GM21528 (cell line): ENCODE results near the gene TPRN.

ENCODE experiments used
- ATAC-seq: cut with Tn5 transposase; IDR thresholded peaks from one replicate; pipeline ENCODE4 v1.9.1; 2021; ENCODE audit warnings: mild to moderate bottlenecking, moderate library complexity; ENCODE audit not compliant: unreplicated experiment, low FRiP score

Gene TPRN

DNA sequence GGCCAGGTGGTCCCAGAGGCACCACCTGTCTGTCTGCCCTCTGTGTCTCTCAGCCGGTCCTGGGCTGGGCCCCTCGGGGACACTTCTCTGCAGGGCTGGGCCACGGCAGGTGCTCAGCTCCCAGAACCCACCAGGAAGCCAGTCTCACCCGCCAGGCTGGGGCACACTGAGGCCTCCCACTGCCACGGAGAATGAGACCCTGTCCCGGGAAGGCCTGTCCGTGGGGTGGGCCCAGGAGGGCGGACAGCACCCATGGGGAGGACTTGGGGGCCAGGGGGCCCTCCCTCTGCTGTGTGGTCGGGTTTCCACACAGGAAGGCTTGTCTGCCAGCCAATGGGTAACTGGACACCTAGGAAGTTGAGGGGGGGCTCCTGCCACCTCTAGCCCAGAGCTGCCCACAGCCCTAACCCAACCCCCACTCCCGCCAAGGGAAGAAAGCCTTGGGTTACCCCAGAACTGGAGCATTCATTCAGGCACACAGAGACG is 36.4 kb upstream of the TPRN start:
- ATAC-seq, result no peak

DNA sequence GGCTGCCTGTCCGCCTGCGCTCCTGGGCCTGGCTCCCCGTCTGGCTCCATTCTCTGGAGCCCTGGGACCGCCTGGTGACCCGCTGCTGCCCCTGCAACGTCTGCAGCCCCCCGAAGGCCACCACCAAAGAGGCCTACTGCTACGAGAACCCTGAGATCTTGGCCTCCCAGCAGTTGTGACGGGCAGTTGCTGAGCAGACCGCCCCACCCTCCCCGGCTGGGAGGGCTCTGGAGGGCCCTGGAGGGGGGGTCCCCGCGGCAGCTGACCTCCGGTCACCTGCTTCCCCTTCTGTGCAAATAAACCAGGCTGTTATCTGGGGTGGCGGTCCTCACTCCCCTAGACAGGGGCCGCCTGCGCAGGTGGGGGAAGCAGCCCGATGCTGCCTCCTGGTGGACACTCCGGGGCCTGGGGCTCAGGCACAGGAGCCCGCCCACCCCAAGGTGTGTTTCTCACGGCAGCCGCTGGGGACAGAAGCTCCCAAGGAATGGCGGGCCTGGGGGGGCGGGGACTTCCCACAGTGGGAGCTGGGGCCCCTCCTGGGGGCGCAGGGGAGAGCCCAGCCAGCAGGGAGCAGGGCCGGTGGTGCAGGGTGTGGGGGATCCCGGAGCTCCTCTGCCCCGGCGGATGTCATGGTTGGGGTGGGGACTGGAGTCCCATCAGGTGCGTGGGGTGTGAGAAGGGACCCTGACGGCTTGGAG is 35.8 kb upstream of the TPRN start:
- ATAC-seq, result no peak

DNA sequence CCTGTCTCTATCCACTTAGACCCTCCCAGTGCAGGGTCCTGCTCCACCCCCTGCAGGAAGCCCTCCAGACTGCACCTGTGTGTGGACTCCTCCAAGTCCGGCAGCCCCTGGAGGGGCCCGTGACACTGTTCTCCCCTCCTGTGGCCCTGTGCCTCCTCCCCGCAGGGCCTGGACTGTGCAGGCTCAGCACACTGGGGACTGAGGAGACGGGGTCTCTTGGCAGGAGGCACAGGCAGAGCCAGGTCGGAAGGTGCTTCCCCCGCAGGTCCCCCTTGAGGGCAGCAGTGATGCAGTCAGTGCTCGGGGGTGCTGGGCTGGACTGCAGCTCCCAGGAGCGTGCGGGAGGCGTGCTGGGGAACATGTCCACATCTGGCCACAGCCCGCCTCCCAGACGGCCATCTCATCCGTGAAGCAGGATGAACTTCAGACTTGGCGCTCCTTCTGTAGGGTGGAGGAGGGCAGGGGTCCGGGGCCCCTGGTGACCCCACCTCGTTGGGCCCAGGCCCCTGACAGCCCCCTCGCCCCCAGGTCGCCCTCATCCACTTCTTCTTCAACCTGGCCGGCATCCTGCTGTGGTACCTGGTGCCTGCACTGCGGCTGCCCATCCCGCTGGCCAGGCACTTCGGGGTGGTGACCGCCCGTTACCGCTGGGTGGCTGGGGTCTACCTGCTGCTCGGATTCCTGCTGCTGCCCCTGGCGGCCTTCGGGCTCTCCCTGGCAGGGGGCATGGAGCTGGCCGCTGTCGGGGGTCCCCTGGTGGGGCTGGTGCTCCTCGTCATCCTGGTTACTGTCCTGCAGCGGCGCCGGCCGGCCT is 35.1 kb upstream of the TPRN start:
- no peak for ATAC-seq

DNA sequence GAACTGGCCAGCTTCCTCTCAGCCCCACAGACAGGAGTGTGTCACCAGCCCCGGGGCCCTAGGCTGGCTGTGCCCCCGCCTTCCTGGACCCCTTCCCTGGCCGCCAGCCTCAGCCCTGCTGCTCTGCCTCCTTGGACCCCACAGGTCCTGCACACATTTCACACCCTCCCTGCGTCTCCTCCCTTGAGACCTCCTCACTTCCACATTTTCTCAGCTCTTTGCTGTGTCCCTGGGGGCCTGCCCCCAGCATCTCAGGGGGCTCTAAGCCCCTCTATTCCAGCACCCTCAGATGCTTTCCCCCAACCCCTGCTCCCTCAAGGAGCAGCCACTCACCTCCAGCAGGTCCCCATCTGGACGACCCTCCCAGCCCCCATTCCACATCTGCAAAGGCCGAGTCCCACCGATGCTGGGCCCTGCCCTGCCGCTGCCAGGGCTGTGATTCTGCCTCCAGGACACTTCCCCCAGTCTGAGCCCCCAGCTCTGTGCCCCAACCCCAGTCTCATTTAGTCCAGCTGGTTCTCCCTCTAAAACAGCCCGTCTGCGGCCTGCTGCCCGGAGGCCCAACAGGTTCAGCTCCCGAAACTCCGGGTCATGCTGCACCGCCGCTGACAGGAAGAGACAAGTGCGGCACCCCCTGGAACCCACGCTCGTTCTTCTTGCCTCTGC is 34.4 kb upstream of the TPRN start:
- no peak for ATAC-seq

DNA sequence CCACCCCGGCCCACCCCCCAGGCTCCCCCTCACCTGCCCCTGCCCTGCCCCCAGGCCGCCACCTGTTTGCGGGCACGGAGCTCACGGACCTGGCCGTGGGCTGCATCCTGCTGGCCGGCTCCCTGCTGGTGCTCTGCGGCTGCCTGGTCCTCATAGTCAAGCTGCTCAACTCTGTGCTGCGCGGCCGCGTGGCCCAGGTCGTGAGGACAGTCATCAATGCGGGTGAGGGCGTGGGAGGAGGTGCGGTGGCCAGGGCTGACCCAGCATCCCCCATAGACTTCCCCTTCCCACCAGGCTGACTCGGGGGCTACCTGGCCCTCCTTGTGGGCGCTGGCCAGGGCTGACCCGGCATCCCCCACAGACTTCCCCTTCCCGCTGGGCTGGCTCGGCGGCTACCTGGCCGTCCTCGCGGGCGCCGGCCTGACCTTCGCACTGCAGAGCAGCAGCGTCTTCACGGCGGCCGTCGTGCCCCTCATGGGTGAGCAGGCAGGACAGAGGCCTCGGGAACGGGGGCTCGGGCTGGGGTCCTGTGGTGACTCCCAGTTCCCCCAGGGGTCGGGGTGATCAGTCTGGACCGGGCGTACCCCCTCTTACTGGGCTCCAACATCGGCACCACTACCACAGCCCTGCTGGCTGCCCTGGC is 33.6 kb upstream of the TPRN start:
- ATAC-seq, result no peak

DNA sequence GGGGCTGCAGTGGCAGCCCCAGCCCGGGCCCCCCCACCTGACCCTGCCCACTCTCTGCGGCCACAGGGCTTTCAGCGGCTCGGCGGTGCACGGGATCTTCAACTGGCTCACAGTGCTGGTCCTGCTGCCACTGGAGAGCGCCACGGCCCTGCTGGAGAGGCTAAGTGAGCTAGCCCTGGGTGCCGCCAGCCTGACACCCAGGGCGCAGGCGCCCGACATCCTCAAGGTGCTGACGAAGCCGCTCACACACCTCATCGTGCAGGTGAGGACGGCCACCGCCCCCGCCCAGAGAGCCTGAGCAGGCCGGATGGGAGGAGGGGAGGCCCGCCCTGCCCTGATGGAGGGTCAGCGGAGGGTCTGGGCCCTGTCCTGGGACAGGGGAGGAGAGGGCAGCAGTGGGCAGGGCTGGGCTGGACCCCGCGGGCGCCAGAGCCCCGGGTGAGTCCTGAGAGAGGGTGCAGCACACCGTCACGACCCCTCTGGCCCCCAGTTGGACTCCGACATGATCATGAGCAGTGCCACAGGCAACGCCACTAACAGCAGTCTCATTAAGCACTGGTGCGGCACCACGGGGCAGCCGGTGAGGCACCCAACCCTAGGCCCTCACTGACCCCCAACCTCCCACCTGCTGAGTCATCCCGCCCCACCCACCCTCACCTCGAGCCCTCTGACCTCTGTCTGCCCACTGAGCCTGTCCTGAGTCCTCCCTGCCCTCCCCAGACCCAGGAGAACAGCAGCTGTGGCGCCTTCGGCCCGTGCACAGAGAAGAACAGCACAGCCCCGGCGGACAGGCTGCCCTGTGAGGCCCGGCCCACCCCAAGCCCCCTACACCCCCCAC is 32.8 kb upstream of the TPRN start:
- ATAC-seq, result no peak

DNA sequence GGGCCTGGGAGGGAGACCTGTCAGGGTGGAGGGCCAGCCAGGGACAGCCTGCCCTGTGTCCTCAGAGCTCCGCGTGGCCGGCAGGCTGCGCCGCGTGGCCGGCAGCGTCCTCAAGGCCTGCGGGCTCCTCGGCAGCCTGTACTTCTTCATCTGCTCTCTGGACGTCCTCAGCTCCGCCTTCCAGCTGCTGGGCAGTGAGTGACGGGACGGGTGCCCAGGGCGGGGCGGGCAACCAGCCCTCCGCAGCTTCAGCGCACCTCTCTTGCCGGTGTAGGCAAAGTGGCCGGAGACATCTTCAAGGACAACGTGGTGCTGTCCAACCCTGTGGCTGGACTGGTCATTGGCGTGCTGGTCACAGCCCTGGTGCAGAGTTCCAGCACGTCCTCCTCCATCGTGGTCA is 32.0 kb upstream of the TPRN start:
- ATAC-seq, result no peak

DNA sequence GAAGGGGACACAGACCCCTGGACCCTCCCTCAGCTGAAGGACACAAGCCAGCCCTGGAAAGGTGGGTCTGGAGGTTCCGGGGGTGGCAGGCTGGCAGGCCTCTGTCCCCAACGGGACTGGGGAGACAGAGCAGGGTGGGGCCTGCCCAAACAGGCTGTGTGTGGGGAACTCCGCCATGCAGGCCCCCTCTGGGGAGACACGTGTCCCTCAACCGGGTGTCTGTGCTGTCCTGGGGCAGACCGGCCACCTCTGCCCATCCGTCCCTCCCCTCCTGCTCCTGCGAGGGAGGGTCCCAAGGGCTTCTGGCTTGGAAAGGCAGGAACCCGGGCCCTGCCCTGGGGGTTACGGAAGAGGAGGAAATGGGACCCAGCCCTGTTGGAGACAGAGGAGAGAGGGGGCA is 31.6 kb upstream of the TPRN start:
- ATAC-seq, result no peak

DNA sequence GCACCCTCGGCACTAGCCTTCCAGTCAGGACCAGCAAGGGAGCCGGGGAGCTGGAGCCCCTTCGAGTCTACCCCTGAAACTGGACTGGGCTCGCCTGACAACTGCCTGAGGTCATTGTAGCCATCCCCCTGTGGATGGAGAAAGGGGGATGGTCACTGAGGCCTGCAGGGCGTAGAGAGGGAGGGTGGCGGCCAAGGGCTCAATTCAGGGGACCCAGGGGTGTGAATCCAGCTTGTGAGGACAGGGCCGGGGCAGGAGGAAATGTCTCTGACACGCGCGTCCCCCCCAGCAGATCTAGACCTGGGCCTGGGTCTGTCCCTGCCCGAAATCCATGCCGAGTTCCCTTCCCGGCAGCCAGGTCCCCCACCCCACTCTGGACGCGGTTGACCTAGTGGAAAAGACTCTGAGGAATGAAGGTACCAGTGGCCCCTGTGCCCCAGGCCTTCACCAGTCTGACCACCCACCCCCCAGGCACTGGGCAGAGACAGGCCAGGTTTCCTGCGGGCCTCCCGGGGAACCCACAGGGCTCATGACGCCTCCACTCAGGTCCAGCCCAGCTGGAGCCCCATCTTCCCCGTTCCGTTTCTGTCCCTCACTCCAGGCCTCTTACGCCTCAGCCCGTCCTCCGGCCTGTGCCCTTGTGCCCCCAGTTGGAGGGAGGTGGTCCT is 31.0 kb upstream of the TPRN start:
- no peak for ATAC-seq

DNA sequence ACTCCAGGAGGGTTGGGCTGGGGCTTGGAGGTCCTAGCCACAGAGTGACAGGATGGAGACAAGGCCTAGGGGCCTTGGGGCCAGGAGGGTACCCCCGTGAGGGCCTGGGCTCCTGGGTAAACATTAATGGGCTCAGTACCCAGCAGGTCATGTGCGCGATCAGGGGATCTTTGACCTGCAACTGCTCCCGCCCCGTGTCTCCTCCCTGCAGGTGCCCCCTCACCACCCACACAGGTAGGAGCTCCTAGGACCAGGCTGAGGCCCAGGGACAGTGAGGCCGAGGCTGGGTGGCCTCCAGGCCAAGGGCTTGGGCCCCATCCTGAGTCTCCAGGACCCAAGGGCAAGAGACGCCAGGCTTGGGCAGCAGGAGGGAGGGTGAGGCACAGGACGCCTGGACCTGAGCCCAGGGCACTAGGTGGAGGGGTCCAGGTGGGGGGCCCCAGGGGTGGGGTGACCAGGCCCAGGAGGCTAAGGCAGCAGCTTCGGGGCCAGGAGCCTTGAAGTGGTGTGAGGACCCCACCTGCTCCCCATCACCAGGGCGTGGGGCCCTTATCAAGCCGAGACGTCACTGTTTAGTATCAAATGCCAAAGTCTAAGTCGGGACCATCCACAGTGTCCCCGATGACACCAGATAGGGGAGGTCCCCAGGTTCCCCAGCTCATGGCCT is 30.3 kb upstream of the TPRN start, which contains the start of gene SLC34A3:
SLC34A3 (plus strand) TSS at position 197 of the 667 bp plus-strand sequence. CDS start 802 bp downstream, outside the sequence.
- no peak for ATAC-seq

DNA sequence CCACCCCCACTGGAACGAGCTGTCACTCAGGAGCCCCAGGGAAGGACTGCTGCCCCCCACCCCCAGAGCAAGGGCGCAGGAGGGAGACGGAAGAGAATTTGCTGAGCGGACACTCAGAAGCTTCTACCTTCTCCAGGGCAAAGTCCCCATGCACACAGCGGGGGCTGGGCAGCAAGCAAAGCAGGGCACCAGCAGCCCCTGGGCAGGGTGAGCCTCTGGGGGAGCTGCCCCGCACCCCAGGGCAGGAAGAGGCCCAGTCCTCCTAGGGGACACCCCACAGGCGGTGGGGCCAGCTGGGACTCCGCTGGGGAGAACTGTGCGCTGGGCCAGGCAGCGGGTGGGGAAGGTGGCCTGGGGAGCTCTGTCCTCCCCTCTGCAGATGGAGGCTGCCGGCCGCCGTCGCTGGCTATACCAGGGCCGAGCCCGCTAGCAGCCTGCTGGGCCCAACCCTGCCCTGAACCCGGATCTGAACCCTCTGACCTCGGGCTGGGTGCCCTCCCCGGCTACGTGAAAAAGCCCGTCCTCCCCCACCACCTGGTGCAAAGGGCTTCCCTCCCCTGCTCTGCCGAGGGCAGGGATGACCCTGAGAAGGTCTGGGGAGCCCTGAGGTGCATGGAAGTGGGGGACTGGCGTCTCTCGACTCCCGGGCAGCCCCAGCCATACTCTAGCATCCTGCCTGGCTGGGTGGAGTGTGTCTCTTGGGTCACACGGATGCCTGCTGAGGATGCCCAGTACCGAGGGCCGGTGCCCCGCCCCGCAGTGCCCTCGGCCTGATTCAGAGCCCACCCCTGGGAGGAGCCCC is 29.6 kb upstream of the TPRN start:
- ATAC-seq, result no peak

DNA sequence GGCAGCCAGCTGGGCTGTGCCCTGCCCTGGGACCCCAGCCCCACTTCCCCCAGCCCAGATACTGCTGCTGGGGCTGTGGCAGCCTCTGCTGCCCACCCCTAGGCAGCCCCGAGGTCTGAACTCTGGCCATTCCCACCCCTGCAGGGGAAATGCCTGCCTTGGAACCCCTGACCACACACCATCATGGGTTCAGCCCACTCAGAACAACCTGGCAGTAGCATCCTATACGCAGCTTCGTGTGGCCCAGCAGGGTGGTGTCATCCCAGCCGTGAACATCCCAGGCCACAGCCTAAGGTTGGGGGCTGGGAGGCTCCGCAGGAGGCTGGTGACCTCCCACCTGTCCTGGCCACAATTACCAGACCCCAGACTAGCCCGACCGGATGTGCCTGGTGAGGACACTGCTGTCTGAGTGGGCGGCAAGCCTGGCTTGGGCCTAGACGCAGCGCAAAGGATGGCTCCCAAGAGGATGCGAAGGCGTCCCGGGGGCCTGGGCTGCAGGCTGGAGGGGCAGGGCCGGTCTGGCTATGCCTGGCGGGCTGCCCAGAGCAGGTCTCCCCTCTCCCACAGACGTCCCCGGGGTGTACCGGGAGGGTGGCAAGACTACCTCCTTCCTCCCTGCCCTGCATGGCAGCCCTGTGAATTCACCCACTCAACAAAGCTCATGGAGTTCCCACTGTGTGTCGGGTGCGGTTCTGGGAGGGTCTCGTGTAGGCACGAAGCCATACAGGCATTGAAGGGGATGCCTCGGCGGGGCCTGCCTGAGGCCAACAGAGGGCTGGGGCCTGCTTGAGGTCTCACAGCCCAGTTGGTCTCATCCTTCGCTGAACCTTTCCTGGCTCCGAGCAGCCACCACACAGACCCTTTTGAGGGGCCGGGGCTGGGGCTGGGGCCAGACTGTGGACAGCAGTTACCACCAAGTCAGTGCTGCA is 28.7 kb upstream of the TPRN start:
- ATAC-seq, result no peak

DNA sequence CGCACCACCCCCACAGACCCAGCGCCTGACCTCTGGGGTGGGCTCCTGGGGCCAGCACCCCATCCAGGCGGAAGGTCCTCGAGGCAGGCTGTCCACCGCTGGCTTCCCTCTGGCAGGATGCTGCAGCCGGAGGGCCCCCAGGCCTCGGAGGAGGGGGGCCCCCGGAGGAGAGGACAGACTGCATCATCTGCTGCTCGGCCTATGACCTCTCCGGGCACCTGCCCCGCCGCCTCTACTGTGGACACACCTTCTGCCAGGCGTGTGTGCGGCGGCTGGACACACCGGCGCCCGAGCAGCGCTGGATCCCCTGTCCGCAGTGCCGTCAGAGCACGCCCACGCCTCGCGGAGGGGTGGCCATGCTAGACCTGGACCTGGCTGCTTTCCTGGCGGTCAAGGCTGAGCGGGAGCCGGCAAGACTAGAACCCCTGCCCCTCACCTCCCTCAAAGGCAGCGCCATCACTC is 28.0 kb upstream of the TPRN start:
- ATAC-seq, result no peak

DNA sequence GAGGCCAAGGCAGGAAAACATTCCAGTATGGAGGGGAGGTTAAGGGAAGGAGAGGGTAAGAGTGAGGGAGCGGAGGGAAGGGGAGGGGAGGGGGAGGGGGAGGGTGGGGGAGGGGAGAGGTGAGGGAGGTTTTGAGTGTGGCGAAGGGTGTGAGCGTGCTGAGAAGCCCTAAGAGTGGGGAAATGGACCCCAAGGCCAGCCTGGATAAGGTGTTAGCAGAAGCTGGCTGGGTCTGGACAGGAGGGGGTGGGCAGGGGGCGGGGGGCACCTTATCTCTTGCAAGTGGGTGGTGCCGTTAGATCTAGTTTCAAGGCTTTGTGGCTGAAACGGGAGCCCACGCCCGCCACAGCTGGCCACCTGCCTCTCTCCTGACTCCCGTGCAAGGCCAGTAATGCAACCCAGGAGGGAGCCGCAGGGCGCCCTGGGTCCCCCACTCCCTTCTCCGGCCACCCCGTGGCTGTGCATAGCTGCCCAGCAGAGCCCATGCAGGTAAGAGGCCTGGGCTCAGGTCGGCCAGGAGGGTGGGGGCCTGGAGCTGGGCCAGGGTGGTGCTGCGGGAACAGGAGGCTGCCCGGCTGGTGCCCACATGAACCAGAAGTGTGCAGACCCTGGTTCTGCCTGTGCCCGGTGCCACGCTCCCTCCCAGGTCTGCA is 27.4 kb upstream of the TPRN start:
- ATAC-seq, result no peak

DNA sequence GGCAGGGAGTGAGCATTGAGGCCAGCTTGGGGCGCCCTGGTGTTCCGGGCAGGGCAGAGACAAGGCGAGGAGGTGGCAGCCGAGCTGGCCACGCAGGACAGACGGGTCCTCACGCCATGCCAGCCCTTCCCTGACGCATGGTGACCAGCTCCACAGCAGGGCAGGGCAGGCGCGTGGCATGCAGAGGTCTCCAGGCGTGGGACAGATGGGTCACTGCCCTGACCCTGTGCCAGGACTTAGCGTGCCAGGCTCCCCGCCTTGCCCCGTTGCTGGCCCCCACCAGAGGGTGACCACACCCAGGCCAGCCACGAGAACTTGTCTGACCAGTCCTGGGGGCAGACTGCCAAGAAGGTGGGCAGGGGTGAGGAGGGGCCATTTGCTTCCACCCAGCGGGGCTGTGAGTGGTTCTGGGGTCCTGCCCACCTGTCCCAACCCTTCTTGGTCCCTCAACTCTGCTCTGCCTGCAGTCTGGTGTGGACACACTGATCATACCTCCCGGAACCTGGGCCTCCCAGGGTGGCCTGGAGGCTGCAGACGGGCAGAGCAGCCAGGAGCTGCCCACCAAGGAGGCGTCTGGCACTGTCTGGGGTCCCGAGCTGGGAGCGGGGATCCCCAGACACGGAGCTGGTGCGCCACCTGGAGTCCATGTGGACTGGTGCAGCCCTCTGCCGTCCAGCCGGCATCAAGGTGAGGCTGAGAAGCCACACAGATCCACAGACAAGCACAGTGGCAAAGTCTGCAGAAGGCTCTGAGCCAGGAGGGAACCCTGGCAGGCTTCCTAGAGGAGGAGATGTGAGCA is 26.7 kb upstream of the TPRN start, which contains the start of gene RNF224:
RNF224 (plus strand) TSS at position 449 of the 799 bp plus-strand sequence. CDS start 834 bp downstream, outside the sequence.
- ATAC-seq, result no peak
